Memory B cell (primary cell): ENCODE data around the gene HIVEP3.

ENCODE experiments used
- ATAC-seq: fragments of 150-1000 bp; cut with Tn5 transposase; 2 replicates; pipeline ENCODE4 v1.10.0; 2021; ENCODE audit warnings: low read depth, mild to moderate bottlenecking, moderate library complexity
- DNase-seq, 2 donors: peaks; one replicate each; pipeline ENCODE4 v3.0.0; 2022; ENCODE audit warnings: low spot score in 2 of 2
- H3K27ac Mint-ChIP-seq: one replicate; pipeline ENCODE4 v1.8.0; 2022; ENCODE audit warnings: mild to moderate bottlenecking, moderate library complexity, mixed read lengths
- H3K27me3 Mint-ChIP-seq: one replicate; pipeline ENCODE4 v1.8.0; 2022; ENCODE audit warnings: mixed read lengths
- H3K36me3 Mint-ChIP-seq: one replicate; pipeline ENCODE4 v1.8.0; 2022; ENCODE audit warnings: mild to moderate bottlenecking, mixed read lengths
- H3K4me1 Mint-ChIP-seq: one replicate; pipeline ENCODE4 v1.8.0; 2022; ENCODE audit warnings: mixed read lengths
- H3K4me3 Mint-ChIP-seq: one replicate; pipeline ENCODE4 v1.8.0; 2022; ENCODE audit warnings: mild to moderate bottlenecking, moderate library complexity, mixed read lengths
- H3K9me3 Mint-ChIP-seq: one replicate; pipeline ENCODE4 v1.8.0; 2022; ENCODE audit warnings: mixed read lengths

Gene HIVEP3

GRCh38 chr1:41864471-41865040 is 54.2 kb downstream of the HIVEP3 start:
- no peak for ATAC-seq
- H3K27ac Mint-ChIP-seq = no peak overlapping the region
- H3K9me3 Mint-ChIP-seq = no peaks in the 10 kb centered on the region
- no peak for DNase-seq
- no peaks in the 10 kb centered on the region for H3K36me3 Mint-ChIP-seq
- no peak overlapping the region for H3K4me3 Mint-ChIP-seq
- H3K4me1 Mint-ChIP-seq = peaks cover 20% of the 10 kb centered on the region
- H3K27me3 Mint-ChIP-seq = peaks cover 2% of the 10 kb centered on the region

GRCh38 chr1:41863718-41864117 is 55.0 kb downstream of the HIVEP3 start:
- no peaks in the 10 kb centered on the region for H3K36me3 Mint-ChIP-seq
- no peak overlapping the region for H3K27ac Mint-ChIP-seq
- H3K27me3 Mint-ChIP-seq = peaks cover 2% of the 10 kb centered on the region
- ATAC-seq = no peak
- H3K9me3 Mint-ChIP-seq = no peaks in the 10 kb centered on the region
- H3K4me3 Mint-ChIP-seq = no peak overlapping the region
- peaks cover 20% of the 10 kb centered on the region for H3K4me1 Mint-ChIP-seq
- DNase-seq = no peak

- no peak for ATAC-seq
- Mint-ChIP-seq H3K36me3 (no peaks in the 10 kb centered on the region), H3K4me3 (no peak overlapping the region), H3K27me3 (peaks cover 2% of the 10 kb centered on the region), H3K4me1 (peaks cover 10% of the 10 kb centered on the region), H3K9me3 (no peaks in the 10 kb centered on the region), H3K27ac (no peak overlapping the region)
- no peak for DNase-seq
Measured at GRCh38 chr1:41862384-41863221, 56.1 kb downstream of the HIVEP3 start.

DNA sequence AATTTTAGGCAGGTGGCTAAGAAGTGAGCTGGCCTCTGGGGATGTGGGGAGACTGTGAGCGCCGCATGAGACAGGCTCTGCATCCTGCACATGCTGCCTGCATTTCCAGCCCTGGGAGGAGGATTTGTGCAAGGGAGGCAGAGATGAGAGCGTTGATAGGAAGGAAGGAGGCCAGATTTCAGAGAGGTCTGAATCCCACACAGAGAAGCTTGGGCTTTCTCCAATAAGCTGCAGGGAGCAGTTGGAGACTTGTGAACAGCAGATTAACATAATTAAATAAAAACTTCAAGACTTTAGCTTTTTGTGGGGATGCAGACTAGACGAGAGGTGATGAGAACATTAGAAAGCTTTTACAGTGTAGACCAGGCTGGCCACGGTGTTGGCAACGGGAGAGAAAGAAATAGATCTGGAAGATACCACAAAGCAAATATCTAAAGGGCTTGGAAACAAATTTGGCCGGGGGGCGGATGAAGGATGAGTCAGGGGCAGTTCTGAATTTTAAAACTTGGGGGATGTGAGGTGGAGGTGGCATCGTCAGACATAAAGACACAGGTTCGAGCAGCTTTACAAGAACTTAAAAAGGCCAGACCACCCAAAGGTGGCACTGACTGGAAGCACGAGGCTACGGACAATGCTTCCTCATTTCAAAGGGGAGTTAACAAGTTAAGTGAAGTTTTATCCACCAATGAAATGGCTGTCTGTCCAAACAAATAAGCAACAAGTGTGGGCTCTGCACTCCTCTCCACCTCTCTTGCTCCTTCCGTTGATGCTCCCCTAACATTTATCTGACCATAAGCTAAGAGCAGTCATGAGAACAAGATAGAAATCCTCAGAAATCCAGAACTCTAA is 57.0 kb downstream of the HIVEP3 start:
- DNase-seq (no peak), ATAC-seq (no peak)
- Mint-ChIP-seq H3K36me3 (no peaks in the 10 kb centered on the region), H3K27ac (no peak overlapping the region), H3K27me3 (peaks cover 2% of the 10 kb centered on the region), H3K4me3 (no peak overlapping the region), H3K4me1 (peaks cover 10% of the 10 kb centered on the region), H3K9me3 (no peaks in the 10 kb centered on the region)

DNA sequence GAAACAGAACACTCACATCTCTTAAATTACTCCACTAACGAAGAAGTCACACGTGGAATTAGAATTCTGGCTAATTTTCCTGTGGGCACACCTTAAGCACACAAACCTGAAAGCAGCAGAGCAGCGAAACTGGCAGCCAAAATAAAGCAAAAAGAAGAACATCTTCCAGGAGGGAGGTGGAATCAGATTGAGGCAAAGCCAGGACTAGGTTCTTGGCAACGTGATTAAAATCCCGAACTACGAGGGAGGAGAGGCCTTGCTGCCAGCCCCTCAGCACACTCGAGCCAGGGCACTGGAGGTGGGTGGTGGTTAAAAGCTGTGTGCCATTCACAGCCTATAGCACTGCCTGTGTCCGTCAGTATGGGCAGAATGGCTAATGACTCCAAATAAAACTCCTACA is 58.0 kb downstream of the HIVEP3 start:
- H3K27me3 Mint-ChIP-seq = peaks cover 2% of the 10 kb centered on the region
- DNase-seq (no peak), ATAC-seq (no peak)
- peaks cover 10% of the 10 kb centered on the region for H3K4me1 Mint-ChIP-seq
- H3K4me3 Mint-ChIP-seq = no peak overlapping the region
- H3K36me3 Mint-ChIP-seq = no peaks in the 10 kb centered on the region
- H3K9me3 Mint-ChIP-seq = no peaks in the 10 kb centered on the region
- no peak overlapping the region for H3K27ac Mint-ChIP-seq

DNA sequence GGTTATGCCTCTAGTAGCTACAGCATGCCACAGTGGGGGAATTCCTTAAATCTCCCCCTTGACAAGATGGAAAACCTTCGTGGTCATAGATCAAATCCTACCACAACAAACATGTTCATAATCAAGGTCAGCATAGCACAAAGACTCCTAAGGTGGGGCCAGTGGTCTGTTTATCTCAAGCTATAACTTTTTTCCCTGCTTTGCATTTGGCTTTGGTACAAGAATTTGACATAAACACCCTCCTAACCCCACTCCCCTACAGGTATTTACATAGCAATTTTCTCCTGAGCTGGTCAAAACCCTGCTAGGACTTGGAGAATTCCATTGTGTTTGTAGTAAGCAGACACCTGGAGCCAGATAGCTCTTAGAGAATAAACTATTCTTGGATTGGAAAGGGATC is 58.5 kb downstream of the HIVEP3 start:
- no peak overlapping the region for H3K4me3 Mint-ChIP-seq
- ATAC-seq (no peak), DNase-seq (no peak)
- no peak overlapping the region for H3K27ac Mint-ChIP-seq
- peaks cover 10% of the 10 kb centered on the region for H3K4me1 Mint-ChIP-seq
- H3K9me3 Mint-ChIP-seq = peaks cover 1% of the 10 kb centered on the region
- peaks cover 2% of the 10 kb centered on the region for H3K36me3 Mint-ChIP-seq
- H3K27me3 Mint-ChIP-seq = peaks cover 2% of the 10 kb centered on the region

DNA sequence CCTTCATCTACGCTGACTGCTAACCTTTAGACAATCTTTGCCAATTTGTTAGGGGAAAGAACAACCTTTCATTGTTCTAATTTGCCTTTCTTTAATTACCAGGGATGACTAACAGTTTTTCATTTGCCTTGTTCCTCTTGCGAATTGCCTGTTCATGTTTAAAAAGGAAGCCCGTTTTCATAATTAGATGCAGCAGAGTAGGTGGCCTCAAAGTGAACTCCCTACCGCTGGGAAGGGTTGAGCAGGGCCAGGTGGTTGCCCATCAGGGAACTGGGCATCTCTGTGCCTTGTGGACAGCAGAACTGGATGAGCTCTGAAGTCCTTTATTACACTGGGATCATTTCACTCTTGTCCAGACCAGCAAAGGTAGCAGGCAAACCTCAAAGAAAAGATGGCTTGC is 59.0 kb downstream of the HIVEP3 start:
- Mint-ChIP-seq H3K9me3 (peaks cover 1% of the 10 kb centered on the region), H3K27ac (no peak overlapping the region), H3K4me1 (peaks cover 10% of the 10 kb centered on the region), H3K27me3 (peaks cover 2% of the 10 kb centered on the region), H3K4me3 (no peak overlapping the region), H3K36me3 (peaks cover 2% of the 10 kb centered on the region)
- no peak for ATAC-seq
- DNase-seq = no peak

DNA sequence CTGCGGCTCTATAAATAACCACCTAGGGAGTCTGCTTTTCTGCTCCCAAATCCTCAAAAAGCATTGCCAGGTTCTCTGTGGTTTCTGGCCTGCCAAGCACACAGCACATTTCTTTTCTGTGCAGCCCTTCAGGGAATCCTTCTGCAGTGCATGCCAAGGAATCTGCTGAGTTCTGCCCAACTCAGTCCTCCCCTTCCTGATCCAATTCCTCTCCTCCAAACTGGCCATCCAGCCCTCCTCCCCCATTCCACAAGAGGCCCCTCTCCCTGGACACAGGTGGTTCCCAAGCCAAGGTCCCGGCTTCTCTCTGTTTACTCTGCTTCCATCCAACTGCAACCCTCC is 61.8 kb downstream of the HIVEP3 start:
- Mint-ChIP-seq H3K9me3 (peaks cover 4% of the 10 kb centered on the region), H3K4me1 (peaks cover 6% of the 10 kb centered on the region), H3K27me3 (no peaks in the 10 kb centered on the region), H3K36me3 (peaks cover 2% of the 10 kb centered on the region), H3K4me3 (no peak overlapping the region), H3K27ac (no peak overlapping the region)
- DNase-seq (no peak), ATAC-seq (no peak)

- Mint-ChIP-seq H3K27ac (no peak overlapping the region), H3K9me3 (peaks cover 4% of the 10 kb centered on the region), H3K4me1 (peaks cover 10% of the 10 kb centered on the region), H3K4me3 (no peak overlapping the region), H3K36me3 (peaks cover 2% of the 10 kb centered on the region), H3K27me3 (no peaks in the 10 kb centered on the region)
- no peak for DNase-seq
- no peak for ATAC-seq
Measured at GRCh38 chr1:41856151-41856943, 62.4 kb downstream of the HIVEP3 start.

DNA sequence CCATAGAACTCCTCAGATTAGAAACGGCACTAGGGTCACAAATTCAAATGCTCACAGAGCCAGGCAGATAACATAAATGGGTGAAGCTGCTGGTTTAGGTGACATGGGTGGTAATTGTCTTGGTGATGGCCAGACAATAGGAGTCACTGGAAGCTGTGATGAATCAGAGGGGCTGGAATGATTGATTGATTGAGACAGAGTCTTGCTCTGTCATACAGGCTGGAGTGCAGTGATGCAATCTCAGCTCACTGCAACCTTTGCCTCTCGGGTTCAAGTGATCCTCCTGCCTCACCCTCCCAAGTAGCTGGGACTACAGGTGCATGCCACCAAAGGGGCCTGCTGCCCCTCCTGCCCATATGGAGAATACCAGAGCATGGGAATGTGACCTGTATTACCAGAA is 63.0 kb downstream of the HIVEP3 start:
- no peak for ATAC-seq
- peaks cover 4% of the 10 kb centered on the region for H3K9me3 Mint-ChIP-seq
- H3K27me3 Mint-ChIP-seq = no peaks in the 10 kb centered on the region
- peaks cover 12% of the 10 kb centered on the region for H3K4me1 Mint-ChIP-seq
- peaks cover 2% of the 10 kb centered on the region for H3K36me3 Mint-ChIP-seq
- no peak for DNase-seq
- H3K4me3 Mint-ChIP-seq = no peak overlapping the region
- H3K27ac Mint-ChIP-seq = no peak overlapping the region

DNA sequence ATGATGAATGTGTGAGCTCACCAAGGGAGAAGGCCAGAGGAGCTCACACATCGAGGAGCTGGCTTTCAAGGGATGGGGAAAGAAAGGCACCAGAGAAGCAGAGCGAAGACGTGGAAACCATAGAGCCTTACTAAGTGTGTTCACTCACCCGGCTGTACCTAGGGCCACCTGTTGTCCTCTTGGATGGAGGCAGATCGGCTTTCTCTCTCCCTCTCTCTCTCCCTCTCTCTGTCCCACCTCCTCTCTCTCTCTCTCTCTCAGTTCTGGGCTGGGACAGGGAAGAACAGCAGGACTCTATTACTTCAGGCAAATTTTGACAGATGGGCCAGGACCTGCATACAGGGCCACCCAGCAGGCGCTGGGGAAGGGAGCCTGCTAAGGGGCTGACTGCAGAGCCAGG is 64.8 kb downstream of the HIVEP3 start:
- Mint-ChIP-seq H3K27ac (no peak overlapping the region), H3K36me3 (peaks cover 2% of the 10 kb centered on the region), H3K9me3 (peaks cover 4% of the 10 kb centered on the region), H3K27me3 (no peaks in the 10 kb centered on the region), H3K4me1 (peaks cover 6% of the 10 kb centered on the region), H3K4me3 (no peak overlapping the region)
- DNase-seq = no peak
- ATAC-seq = no peak

DNA sequence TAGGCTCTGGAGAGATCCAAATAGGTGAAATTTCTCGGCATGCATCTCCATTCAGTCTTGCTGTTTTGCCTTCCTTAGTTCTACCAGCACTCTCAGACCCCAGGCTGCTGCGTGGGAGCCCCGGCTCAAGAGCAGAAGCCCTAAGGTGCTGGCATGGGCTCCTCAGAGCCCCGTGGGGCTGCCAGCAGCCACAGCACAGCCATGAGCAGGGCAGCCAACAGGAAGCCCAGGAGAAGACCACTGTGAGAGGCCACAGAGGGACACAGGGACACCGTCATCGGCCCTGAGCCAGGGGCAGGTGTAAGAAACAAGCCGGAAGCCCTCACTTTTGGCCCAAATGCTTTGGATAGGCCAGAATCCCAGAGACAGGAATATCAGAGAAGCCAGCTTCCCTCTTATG is 66.6 kb downstream of the HIVEP3 start:
- ATAC-seq (no peak), DNase-seq (no peak)
- peaks cover 4% of the 10 kb centered on the region for H3K9me3 Mint-ChIP-seq
- peaks cover 2% of the 10 kb centered on the region for H3K36me3 Mint-ChIP-seq
- no peak overlapping the region for H3K4me3 Mint-ChIP-seq
- H3K4me1 Mint-ChIP-seq = peaks cover 6% of the 10 kb centered on the region
- H3K27me3 Mint-ChIP-seq = no peaks in the 10 kb centered on the region
- no peak overlapping the region for H3K27ac Mint-ChIP-seq

DNA sequence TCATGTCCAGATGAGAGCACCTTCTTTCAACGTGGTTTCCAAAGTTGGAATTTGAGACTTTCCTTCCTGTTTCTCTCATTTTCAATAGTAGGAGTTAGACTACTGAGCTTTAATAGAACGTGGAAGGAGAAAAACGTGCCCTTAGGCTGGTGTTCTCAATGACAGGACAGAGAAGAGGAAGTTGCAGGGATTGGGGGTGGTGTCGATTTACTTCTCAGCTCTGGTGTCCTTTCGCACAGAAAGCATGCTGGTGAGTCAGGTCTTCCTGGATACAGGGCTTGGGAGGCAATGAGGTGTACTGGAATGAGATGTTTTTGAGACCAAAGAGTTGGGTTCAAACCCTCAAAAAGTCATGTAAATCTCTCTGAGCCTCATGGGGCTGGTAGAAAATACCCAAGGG is 67.1 kb downstream of the HIVEP3 start:
- peak; percentile 70 for ATAC-seq

DNA sequence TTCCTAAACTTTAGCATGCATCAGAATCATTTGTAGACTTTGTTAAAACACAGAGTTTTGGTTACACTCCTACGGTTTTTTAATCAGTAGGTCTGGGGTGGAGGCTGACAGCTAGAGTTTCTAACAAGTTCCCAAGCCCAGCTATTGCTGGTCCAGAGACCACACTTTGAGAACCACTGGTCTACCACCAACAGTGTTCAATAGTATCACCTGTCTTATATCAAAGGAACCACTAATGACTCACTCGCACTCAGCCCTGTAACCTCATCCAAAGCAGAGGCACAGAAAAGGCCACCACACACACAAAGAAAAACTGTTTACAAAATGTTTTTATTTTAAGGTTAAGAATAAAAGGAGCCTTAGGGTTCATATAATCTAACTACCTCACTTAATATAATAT is 68.7 kb downstream of the HIVEP3 start:
- DNase-seq (no peak), ATAC-seq (no peak)
- Mint-ChIP-seq H3K27ac (no peak overlapping the region), H3K4me1 (peaks cover 6% of the 10 kb centered on the region), H3K4me3 (no peak overlapping the region), H3K36me3 (no peaks in the 10 kb centered on the region), H3K9me3 (peaks cover 2% of the 10 kb centered on the region), H3K27me3 (no peaks in the 10 kb centered on the region)

More for the DNA sequence above, 67.1 kb downstream of the HIVEP3 start:
- DNase-seq = no peak
- H3K36me3 Mint-ChIP-seq = peaks cover 2% of the 10 kb centered on the region
- H3K27me3 Mint-ChIP-seq = no peaks in the 10 kb centered on the region
- no peak overlapping the region for H3K4me3 Mint-ChIP-seq
- peaks cover 4% of the 10 kb centered on the region for H3K9me3 Mint-ChIP-seq
- no peak overlapping the region for H3K27ac Mint-ChIP-seq
- H3K4me1 Mint-ChIP-seq = peaks cover 6% of the 10 kb centered on the region
